GM21717 (cell line): ENCODE measurements around the gene GPAT2.
"Not testable (repeated sequence)": the region's sequence is repeated elsewhere in the genome, so short reads cannot be mapped to it uniquely, and the experiment has no call there.

Experiments
- ATAC-seq: cut with Tn5 transposase; IDR thresholded peaks from one replicate; pipeline ENCODE4 v1.9.1; 2021; ENCODE audit warnings: mild to moderate bottlenecking, moderate library complexity; ENCODE audit not compliant: unreplicated experiment

GPAT2 gene

DNA sequence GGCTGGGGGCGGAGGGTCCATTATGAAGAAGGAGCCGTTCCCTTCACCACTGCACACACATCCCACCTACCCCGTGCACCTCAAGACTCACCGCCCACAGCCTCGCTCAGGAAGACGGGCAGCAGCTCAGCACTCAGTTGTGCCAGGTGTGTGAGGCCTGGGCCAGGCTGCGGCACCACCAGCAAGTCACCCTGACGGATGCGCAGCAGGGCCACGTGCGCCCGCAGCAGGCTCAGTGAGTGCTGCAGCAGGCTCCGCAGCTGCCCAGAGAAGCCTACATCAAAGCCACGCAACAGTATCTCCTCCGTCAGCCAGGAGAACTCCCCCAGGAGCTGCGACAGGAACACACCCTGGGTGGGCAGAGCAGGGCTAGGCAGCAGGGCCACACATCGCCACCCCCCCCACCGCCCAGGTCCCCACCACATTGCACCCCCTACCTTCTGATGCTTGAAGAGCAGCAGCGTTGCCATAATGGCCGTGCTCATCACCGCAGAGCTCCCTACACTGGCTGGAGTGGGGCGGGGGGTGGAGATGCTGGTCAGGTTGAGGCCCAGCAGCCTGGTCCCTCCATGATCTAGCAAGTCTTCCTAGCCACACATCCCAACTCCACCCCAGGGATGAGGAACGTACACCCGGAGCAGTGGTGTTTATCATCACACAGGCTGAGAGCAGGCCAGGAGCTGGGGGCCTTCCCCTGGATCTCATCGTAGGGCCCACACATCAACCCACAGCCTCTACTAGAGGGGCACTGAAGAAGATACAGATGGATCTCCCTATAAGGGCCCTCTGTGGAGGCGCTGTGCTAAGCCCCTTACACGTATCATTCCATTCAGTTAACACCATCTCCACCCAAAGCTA, 10.2 kb downstream of the GPAT2 start:
- no peak for ATAC-seq

DNA sequence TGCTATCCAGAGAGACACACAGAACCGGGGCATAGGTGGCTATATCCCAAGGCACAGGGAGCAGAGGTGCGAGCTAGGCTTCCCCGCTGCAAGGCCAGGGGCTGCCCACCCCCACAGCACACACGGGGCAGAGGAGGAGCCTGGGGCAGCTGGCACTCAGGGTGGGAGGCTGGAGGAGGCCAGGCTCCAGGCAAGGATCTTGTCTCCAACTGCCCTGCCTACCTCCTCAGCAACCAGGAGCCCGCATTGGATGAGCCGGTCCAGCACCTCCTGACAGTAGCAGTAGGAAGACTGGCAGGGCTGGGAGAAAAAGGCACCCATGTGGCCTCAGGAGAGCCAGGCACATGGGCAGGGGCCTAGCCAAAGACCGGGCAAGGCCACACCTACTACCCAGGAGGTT, 11.0 kb downstream of the GPAT2 start:
- ATAC-seq, result not testable (repeated sequence)

DNA sequence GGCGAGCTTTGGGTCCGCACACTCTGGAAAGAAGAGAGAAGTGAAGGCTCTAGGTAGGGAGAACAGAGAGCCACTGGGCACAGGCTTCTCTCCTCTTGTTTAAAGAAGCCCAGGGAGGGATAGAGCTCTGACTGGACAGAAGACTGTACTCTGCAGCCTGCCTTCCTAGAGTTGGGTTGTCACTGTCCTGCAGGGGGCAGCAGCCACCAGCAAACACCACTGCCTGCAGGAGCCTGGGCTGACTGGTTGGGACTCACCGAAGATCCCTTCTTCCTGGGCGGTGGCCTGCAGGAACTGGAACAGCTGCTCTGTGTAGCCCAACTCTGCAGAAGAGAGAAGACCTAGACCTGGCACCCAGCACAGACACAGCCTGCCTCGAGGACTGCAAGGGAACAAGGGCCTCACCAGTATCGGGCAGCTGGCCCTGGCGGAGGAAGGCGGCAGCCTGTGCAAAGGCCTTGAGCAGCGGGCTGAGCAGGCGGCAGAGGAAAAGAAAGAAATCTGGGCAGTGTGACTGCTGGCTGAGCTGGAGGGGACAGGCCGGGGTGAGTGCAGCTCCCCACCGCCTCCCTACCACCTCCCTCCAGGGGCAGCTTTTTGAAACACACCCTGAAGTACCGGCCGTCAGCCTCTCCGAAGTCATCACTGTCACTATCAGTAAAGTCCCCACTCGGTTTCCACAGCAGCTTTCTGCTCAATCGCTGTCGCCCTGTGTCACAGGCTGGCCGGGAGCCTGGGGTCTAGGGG, 11.8 kb downstream of the GPAT2 start:
- ATAC-seq, result peak; percentile 58

DNA sequence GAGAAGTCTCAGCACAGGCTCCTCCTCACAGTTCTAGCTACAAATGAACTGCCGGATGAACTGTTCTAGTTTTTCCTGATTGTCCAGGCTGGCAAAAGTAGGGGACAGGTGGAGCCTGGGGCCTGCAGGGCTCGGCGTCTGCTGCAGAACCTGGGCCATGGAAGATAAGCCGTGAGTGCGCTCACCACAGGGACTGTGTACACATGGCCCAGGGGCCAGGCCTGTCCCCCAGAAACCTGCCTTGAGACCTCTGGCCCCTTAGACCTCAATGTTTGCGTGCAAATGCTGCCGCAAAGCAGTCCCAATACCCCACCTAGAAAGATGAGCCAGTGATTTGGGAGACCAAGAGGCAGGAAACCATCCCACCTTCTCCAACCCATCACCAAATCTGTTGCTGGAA, 12.6 kb downstream of the GPAT2 start:
- ATAC-seq, result not testable (repeated sequence)

DNA sequence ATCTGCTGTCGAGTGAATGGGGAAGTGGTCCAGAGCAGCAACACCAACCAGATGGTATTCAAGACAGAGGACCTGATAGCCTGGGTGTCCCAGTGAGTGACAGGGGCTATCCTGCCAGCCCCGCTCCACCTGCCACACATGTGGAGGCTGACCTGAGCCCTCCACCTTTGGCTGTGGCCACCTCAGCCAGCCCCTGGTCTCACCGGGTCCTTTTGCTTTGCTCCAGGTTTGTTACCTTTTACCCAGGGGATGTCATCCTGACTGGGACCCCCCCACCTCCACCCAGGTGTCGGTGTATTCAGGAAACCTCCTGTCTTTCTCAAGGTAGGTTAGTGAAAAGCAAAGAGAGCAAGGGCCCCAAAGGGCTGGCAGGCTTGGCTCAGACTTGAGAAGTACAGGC, 13.6 kb downstream of the GPAT2 start:
- not testable (repeated sequence) for ATAC-seq

DNA sequence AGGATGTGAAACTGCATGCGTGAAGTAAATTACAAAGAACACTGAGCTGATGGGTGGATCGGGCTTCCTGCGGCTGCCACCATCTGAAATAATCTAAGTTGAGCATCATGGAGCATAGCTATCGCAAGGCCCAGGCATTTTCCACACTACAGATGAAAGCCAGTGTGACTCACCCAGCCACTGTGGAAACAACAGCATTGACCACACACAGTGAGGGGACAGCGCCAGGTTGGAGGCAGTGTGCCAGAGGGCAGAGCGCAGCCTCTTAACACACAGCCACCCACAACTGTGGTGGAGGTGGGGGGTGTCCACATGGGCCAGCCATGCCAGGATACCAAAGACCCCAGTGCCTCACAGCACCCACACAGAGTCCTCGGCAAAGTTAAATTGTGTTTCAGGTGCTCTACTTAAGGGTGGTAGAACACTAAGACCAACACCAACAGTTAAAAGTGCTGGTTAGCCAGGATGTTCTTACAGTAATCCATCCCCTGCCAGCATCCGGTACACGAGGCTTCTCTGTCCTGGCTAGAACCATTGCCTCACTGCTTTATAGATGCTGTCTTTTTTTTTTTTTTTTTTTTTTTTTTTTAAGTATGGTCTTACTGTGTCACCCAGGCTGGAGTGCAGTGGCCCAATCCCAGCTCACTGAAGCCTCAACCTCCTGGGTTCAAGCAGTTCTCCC, 14.7 kb downstream of the GPAT2 start:
- not testable (repeated sequence) for ATAC-seq

DNA sequence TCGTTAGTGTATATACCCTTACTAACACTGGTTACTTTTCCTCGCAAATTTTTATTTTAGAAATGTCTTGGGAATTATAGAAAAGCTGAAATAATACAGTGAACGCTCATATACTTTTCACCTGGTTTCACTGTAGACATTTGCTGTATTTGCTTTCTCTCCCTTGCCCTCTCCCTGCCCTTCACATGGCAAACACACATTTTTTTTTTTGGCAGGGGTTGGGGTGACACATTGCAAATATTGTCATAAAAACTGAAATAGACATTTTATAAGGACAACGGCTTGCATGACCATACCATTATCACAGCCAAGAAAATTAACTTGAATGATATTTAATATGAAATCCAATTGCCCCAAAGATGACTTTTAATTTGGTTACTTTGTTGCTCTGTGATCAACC, 18.4 kb downstream of the GPAT2 start:
- ATAC-seq, result not testable (repeated sequence)

DNA sequence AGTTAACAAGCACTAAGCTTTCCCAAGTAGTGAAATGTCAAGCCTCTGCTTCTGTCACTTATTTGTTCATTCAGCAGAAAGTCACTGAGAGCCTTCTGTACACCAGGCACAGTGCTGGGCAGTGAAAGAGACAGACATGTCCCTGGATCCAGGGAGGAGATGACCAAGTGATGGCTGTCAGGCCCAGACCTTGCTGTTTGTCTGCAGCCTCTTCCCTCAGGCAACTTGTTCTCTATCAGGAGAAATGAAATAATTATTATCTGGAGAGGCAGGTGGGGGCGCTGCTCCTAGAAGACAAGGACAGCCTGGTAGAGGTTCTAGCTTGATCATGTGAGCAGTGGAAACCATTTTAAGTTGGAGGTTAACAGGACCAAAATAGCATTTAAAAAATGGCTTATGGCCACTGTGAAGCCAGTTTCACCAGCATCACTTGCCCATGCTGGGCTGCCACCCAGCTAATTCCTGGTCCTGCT, 21.9 kb downstream of the GPAT2 start:
- ATAC-seq, result not testable (repeated sequence)

DNA sequence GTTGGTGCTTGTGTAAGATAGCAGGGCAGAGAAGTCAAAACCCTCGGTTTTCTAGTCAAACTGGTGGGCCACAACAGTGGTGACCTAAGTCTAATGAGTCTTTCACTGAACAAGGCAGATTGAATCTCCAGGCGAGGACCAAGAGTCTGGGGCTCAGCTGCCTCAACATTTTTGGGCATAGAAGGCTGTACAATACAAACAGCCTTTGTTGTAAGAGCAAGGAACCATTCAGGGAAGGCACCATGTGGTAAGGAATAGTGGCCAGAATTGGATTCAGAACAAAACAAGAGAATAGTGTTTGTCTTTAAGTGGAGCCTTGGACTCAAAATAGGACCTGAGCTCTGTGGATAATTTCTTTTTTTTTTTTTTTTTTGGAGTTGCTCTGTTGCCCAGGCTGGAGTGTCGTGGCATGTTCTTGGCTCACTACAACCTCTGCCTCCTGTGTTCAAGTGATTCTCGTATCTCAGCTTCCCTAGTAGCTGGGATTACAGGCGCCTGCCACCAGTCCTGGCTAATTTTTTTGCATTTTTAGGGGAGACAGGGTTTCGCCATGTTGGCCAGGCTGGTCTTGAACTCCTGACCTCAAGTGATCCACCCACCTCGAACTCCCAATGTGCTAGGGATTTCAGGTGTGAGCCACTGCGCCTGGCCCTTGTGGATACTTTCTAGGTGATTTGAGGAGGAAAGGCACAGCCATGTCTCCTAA, 22.5 kb downstream of the GPAT2 start:
- not testable (repeated sequence) for ATAC-seq

DNA sequence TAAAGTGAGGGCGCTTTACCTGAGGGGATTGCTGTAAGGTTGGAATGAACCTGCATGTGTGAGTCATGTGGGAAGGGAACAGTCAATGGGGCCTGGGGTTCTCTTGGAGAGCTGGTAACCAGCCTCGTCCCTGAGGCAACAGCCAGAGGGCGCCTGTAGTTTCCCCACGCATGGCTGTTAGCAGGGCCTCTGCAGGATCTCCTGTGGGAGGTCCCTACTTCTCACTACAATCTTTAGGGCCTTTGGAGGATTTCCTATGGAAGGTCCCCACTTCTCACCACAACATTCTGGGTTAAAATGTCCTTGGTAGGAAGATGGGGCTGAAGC, 23.6 kb downstream of the GPAT2 start:
- ATAC-seq, result peak; percentile 7

DNA sequence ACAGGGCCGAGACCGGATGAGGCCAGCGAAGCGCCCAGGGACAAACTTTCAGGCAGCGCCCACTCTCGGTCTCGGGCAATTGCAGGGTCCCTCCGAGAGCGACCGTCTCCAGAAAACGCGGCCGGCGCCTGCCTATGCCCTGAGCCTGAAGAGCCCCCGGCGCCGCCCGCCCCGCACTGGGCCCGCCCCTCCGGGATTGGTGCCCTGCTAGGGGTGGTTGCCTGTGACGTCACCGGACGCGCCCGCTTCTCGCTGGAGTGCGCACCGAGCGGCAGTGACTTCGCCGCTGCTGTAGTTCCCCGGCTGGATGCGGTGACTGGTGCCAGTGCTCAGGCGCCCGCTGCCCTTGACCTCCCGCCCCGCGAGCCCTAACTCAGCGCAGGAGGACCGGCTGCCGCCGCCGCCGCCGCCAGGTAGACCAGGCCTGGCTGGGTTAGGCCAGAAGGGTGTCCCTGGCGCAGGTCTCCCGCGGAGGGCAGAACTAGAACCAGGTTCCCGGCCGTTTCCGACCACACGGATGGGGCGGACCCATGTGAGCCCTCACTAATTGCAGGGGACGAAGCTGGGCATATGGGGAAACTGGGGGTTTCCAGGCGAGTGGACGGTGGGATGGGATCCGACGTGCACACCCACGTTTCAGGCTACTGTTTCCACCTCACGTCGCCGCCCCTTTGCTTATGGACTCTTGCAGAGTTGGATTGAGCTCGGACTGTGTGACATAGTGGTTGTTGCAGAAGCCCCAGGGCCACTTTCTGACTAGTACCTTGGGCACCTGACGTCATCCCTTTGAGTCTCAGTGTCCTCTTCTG, 24.2 kb downstream of the GPAT2 start:
- ATAC-seq, result peak; percentile 97

DNA sequence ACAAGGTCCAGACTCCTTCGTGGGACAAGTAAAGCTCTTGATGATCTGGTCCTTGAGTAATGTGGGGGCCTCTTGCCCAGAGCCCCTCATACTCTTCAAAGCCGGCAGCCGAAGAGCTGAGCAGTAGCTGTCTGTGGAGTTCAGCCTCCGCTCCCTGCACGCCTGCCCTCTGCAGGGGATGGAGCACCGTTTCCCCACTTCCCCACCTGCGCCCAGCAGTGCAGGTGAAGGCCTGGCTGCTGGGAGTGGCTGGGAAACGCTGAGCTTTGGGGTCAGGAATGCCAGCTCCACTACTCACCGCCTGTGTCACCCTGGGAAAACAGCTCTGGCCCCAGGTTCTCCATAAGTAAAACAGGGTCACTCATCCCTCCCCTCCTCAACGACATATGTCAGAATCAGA, 24.9 kb downstream of the GPAT2 start:
- ATAC-seq, result peak; percentile 5

DNA sequence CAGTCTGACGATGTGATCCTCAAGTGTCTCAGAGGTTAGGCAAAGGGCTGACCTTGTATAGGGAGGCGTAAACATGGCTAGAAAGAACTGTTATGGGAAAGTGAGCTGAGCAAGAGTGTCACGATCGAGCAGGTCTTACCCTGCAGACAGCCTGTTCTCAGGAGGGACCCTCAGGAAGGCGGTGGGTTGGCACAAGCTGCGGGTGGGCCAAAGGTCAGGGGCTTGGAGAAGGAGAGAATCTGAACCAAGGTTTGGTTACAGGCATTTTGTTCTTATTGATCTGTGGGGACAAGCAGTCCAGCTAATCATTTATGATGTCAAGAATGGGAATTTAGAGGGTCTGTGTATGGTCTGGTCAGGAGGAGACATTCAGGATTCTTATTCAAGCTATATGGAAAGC, 26.7 kb downstream of the GPAT2 start:
- ATAC-seq, result not testable (repeated sequence)

DNA sequence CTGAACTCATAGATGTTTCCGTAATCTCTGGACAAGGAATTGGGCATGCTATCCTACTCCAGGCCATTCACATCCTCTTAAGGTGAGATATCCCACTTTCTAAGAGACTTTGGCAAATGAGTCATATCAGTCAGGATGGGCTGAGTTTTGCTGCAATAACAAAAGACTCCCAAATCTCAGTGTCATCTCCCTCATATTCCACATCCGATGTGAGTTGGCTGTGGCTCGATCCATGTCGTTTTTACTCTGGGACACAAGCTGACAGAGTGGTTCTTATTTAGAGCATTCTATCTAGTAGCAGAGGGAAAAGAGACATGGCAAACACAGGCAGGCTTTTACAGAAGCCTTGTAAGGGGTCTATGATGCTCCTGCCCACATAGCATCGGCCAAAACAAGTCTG, 28.5 kb downstream of the GPAT2 start:
- not testable (repeated sequence) for ATAC-seq

DNA sequence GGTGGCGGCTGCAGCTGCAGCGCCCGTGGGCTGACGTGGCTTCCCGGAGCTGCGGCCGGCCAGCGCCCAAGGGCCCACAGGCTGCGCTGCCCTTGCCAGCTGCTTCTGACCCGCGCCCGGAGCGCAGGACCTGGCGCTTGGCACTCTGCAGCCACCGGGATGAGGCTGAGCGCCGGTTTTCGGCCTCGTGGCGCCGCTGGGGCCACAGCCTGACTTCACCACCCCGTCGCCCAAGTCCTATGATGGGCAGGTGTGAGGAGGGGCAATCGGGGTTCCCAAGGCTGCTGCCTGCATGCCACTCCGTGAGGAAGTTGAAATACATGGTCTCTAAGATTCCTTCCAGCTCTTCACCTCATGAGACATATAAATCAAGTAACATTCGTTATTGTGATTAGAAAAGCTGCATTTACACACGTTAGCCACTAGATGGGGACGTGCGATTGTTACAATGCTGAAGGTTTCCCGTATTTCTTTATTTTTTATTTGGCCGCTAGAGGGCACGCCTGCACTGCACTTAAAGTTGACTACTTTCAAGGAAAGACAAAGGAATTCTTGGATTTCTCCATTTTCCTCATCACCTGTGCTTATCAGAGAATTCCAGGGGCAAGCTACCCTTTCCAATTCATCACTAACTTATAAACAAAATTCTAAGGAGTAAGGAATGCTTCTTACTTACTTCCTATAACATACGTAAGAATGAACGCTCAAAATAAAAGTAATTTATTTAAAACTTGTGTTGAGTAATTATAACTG, 42.0 kb downstream of the GPAT2 start:
- ATAC-seq, result not testable (repeated sequence)

DNA sequence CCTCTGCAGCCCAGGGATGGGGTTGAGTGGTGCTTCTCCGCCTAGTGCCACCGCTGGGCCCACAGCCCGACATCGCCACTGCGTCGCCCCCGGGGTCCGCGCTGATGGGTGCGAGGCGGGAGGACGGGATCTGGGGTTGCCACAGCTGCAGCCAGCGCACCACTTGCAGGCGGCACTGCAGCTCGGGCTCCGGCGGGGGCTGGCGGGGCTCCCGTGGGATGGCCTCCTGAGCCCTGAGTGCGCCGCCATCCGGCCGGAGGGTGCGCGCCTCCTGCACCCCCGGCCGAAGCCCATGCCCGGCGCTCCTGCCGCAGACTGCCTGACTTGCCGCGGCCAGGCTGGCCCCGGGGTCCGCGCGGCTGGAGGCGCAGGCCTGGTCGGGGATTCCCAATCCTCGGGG, 42.6 kb downstream of the GPAT2 start:
- ATAC-seq, result peak; percentile 38

DNA sequence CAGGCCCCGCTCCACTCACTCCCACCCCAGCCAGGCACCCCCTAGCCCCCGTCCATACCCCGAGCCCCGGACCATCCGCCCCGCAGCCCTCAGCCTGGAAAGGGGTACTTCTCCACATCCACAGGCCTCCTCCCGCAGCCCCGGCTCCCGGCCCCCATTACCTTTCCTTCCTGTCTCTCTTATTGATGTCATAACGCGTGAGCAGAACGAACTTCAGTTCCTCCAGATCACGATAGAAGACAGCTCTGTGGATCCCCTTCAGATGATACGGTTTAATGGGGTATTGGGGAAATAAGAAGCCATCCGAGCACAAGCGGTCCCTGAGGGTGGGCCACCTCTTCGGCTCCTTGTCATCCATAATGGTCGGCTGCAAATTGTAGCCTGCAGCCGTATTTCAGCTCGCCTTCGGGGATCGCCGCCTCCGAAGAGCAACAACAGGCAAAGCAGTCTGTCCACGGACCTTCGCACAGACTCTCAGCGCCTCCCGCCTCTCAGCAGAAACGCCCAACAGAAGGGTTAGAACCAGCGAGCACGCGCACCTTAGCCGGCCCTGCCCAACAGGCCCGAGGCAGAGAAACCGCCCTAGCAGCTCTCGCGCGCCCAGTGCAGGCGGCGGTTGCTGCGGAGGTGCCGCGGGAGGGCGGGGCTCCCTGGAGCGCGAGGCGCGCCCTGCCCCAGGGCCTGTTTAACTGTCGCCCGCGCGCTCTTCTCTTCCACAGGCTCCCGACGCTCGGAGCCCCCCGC, 43.2 kb downstream of the GPAT2 start, which contains the start of gene ANKRD36C:
ANKRD36C (minus strand) TSS at position 474 of the 744 bp plus-strand sequence; CDS start at position 358, 116 bp downstream.
- peak; percentile 90 for ATAC-seq

DNA sequence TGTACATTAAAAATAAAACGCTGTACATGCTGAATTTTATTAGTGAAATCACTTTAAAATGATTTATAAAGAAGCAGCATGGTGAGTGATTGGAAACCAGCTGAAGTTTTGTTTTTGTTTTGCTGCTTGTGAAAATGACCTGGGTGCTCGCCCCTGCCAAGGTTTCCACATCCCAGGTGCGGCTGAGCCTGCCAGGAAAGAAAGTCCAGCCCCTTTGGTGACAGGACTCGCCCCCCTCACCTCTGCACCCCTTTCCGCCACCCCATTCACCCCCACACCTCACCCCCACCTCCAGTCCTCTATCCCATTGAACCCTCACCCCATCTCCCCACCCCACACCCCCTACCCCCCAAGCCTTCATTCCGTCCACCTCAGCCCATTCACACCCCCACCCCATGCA, 43.8 kb downstream of the GPAT2 start:
- ATAC-seq, result not testable (repeated sequence)
